Testis (tissue), 2 donors: ENCODE data around the gene TMEM181.

Experiments
- CTCF ChIP-seq, 3 experiments: fragments of 450-650 bp in 2 of 3; fragments of 200-600 bp in 1 of 3; sonication (generic) in 1 of 3; IDR thresholded peaks; one replicate each; pipeline ENCODE4 v1.5.1; 2016 to 2019; ENCODE audit warnings: antibody characterized with exemption in 3 of 3, mild to moderate bottlenecking in 2 of 3, moderate library complexity in 1 of 3
- POLR2A ChIP-seq: fragments of 450-650 bp; IDR thresholded peaks from one replicate; pipeline ENCODE4 v1.6.1; 2017; ENCODE audit warnings: antibody characterized with exemption, mild to moderate bottlenecking, moderate library complexity

GRCh38 chr6:158560836-158561320, 987 bp downstream of the TMEM181 start:
- TF ChIP-seq POLR2A (no peak), CTCF (IDR thresholded peaks at IDR 0.05) (no peak)
